GM21737 (cell line): ENCODE results near the gene ANKRD1.
"Not testable (repeated sequence)": the region's sequence is repeated elsewhere in the genome, so short reads cannot be mapped to it uniquely, and the experiment has no call there.

Experiments used
- ATAC-seq: cut with Tn5 transposase; IDR thresholded peaks from one replicate; pipeline ENCODE4 v1.9.1; 2021; ENCODE audit warnings: mild to moderate bottlenecking, moderate library complexity; ENCODE audit not compliant: unreplicated experiment

The ANKRD1 gene

GRCh38 chr10:90913774-90914420 is 7.0 kb downstream of the ANKRD1 start:
- ATAC-seq, result no peak

- ATAC-seq, result no peak
These were observed 7.9 kb downstream of the ANKRD1 start for GRCh38 chr10:90912854-90913479.

GRCh38 chr10:90912174-90912573 is 8.7 kb downstream of the ANKRD1 start:
- ATAC-seq, result no peak

GRCh38 chr10:90911133-90912051 is 9.5 kb downstream of the ANKRD1 start:
- peak; percentile 71 for ATAC-seq

GRCh38 chr10:90906596-90906995 is 14.3 kb downstream of the ANKRD1 start:
- ATAC-seq, result no peak

DNA sequence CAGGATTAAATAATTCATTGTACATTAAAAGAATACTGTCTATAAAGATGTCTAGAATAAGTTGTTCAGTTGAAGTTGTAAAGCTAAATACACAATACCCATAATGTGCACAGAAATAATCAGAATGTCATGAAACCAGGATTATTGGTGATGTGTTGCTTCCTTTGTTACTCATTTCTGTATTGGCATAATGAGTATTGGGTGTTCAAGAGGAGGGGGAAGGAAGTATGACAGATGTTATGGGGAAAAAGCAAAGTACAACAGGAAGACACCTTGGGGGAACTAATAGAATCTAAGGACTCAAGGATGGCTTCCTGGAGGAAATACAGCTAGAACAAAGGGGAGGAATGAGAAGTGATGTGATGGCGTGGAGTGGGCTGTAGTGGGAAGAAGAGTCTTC is 15.0 kb downstream of the ANKRD1 start:
- ATAC-seq, result no peak

DNA sequence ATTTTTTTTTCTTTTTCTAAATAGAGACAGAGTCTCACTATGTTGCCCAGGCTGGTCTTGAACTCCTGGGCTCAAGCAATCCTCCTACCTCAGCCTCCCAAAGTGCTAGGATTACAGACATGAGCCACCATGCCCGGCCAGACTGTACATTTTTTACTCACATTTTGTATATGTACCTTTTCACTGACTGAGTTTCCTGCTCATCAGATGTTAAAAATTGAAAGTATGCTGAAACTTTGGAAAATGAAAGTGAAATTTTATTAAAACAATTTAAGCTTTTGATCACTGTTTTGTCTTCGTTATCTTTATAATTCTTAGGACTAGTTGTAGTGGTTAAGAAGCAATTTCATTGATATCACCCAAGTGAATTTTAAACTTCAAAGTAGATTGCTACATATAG is 24.0 kb downstream of the ANKRD1 start:
- ATAC-seq, result not testable (repeated sequence)

DNA sequence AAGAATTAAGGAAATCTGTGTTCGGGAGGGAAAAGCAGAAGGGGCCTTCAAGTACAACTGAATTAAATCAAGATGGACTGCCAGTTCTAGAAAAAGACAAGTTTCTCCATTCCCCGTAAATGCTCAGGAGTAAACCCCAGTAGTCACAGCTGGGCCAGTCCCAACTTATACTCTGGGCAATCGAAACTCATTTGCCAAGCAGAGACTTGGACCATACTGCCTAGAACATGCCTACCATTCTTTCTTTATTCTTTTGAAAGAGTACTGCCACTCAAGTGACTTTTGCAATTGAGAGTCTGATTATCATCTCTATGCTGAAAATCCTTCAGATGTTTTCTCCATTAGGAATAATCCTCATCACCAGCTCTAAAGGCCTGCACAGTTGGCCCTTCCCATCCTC is 27.7 kb downstream of the ANKRD1 start:
- no peak for ATAC-seq

DNA sequence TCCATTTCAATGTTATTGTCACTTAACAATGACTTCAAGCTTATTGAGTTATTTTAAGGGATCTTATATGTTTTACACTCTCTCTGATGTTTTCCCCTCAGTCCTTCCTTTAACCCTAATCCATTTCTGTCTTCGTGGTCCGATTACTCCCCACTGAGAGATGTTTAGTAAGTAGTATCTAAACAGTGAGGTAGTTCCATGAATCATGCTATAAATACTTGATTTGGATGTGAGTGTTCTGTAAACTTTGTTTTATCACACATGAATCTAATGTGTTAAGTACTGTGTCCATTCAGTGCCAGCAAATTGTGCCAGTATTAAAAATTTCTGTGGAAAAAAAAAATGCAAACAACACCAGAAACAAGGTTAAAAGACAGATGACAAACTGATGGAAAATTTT is 30.5 kb downstream of the ANKRD1 start:
- ATAC-seq, result no peak

GRCh38 chr10:90889636-90890035 is 31.3 kb downstream of the ANKRD1 start:
- ATAC-seq, result no peak

DNA sequence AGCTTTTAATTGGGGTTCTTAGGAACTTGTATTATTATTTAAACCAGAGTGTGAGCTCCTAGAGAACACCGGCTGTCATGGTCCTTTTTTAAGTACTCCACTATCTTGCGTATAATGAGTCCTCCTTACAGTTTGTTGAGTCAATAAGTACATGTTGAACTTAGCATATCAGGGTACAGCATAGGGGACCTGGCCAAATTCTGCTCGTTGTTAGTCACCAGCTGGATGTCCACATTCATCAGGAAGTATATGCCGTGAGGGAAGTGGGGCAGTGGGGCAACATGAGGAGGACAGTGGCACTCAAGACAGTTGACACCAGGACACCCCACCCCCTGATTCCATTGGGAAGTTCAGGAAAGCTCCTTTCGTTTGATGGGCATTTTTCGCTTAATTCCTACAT is 32.5 kb downstream of the ANKRD1 start:
- ATAC-seq, result no peak

DNA sequence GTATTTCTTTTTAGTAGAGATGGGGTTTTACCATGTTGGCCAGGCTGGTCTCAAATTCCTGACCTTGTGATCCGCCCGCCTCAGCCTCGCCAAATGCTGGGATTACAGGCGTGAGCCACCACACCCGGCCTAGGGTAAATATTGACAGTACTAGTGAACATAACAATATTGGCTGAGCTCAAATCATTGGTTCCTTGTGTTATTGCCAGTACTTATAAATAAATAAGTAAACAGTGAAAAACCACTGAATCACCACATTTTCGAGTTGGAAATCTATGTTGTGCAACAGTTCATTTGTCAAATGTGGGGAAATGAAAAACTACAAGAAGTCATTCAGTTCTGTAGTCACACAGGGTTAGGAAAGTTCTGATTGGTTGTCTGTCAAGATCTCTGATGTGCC is 33.3 kb downstream of the ANKRD1 start:
- ATAC-seq, result no peak

DNA sequence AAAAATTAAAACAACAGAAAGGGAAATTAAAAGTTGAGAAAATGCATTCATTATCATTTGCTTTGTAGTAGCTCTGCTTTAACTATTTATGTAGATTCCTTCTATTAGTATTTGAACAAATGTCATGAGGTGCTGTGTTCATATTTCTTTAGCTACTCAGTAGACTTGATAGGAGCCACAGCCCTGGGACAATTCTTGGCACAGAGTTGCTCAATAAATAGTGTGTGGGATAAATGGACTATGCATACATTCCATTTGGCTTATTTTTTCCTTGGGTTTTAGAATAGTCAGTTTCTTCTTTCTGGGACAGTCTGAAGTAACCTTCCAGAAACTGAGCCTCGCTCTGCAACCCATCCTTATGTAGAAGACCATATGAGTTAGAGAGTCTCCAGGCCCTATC is 35.7 kb downstream of the ANKRD1 start:
- ATAC-seq, result no peak

- ATAC-seq, result no peak
These were observed 36.5 kb downstream of the ANKRD1 start for GRCh38 chr10:90884431-90884830.

GRCh38 chr10:90880059-90880719 is 40.7 kb downstream of the ANKRD1 start:
- ATAC-seq, result not testable (repeated sequence)

DNA sequence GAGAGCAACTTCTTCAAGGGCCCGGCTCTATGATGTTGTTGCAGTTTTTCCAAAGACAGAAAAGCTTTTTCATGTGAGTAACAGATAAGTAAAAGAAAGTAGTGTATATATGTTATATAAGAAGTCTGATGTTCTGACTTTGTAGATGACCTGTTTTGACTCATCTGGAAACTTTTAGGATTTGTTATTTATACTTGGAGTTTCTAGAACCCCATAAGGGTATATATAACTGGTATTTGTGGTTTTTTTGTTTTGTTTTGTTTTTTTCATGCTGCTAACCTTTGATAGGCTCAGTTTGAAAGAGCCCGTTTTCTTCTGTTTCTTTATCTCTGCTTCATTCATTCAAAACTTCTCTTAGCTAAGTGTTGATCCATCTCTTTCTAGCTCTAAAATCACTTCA is 41.8 kb downstream of the ANKRD1 start:
- no peak for ATAC-seq

DNA sequence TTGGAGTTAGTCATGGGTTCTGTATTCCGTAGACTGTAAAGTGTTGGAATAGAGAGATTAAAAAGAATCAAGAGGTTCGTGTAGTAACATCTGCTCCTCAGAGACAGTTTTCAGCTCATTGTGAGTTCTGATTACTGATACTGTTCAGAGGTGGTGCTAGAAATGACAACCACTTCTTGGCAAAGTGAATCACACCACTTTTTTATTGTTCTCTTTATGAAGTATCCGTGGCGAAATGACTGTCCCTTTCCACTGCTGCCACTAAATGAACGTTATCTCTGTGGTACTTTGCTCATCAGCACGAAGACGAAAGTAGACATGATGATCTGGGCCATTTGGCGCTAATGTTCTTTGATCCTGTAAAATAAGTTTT is 48.3 kb downstream of the ANKRD1 start:
- ATAC-seq, result no peak

GRCh38 chr10:90871766-90872647 is 48.9 kb downstream of the ANKRD1 start, which contains the start of gene RPP30:
TSS of gene RPP30 (plus strand) at chr10:90871974. CDS start at chr10:90871987, 13 bp downstream.
- ATAC-seq, result peak; percentile 95

DNA sequence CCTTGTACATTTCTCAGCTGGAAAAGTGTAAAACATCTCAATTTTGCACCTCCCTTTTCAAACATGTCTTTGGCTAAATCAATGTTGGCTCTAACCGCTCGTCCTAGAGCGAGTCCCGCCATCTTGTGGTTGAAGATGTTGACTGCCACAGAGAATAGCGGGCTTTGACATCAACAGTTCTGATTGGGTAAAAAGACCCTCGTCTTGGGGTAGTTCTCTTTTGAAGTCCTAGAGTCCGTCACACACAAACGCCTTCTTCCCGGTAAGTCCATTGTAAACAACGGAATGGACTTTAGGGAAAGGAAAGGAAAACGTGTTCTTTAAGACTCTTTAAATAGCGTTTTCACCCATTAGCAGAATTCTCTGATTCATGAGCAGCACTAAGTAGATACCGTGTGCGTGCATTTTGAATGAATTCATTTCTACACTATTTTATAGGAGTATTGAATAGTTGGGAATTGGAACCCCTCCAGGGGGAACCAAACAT is 49.6 kb downstream of the ANKRD1 start:
- ATAC-seq, result peak; percentile 47

DNA sequence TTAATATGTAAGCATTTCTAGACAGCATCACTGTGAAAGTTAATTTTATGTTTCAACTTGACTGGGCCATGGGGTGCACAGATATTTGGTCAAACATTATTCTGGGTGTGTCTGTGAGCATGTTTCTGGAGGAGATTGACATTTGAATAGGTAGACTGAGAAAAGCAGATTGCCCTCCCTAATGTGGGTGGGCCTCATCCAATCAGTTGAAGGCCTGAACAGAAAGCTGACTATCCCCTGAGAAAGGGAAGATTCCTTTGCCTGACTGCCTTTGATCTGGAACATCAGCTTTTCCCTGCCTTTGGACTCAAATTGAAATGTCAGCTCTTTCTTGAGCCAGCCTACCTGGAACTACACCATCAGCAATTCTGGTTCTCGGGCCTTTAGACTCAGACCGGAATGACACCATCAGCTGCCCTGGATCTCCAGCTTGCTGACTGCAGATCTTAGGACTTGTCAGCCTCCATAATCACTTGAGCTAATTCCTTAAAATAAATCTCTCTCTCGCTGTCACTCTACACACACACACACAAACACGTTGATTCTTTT is 54.8 kb downstream of the ANKRD1 start:
- no peak for ATAC-seq
